Breast epithelium (tissue), 4 donors: Measurements from ENCODE around the gene CDYL. TPM values are rescaled to one million over a fixed set of nuclear protein-coding genes. Genes with fewer than 3 reads are reported as not detected.

Experiments
- DNase-seq, 2 donors: peaks; one replicate each; pipeline ENCODE4 v3.0.0-alpha.2; 2019; ENCODE audit warnings: low spot score in 2 of 2
- H3K27ac ChIP-seq, 2 donors: fragments of 200-600 bp; sonication (generic) in 1 of 2; one replicate each; pipeline ENCODE4 v1.5.1; 2016 to 2019; ENCODE audit warnings: mild to moderate bottlenecking in 1 of 2
- H3K27me3 ChIP-seq, 2 donors: fragments of 200-600 bp; sonication (generic) in 1 of 2; one replicate each; pipeline versions ENCODE4 v1.5.1 to v1.6.0; 2017 to 2019; ENCODE audit warnings: control low read depth in 1 of 2, mild to moderate bottlenecking in 1 of 2
- H3K36me3 ChIP-seq: fragments of 200-600 bp; one replicate; pipeline ENCODE4 v1.5.1; 2019
- H3K4me1 ChIP-seq, 2 donors: fragments of 200-600 bp; sonication (generic); one replicate each; pipeline ENCODE4 v1.5.1; 2016 to 2019; ENCODE audit warnings: control low read depth in 1 of 2
- H3K4me3 ChIP-seq, 3 donors: fragments of 200-600 bp; sonication (generic); 1 replicate in 2 of 3; 2 replicates in 1 of 3; pipeline ENCODE4 v1.5.1; 2016 to 2019; ENCODE audit warnings: mild to moderate bottlenecking in 3 of 3, moderate library complexity in 2 of 3
- H3K9me3 ChIP-seq, 2 donors: fragments of 200-600 bp; sonication (generic) in 1 of 2; one replicate each; pipeline ENCODE4 v1.5.1; 2016 to 2019; ENCODE audit warnings: control low read depth in 1 of 2
- POLR2A ChIP-seq: fragments of 450-650 bp; IDR thresholded peaks from one replicate; pipeline ENCODE4 v1.6.1; 2016; ENCODE audit warnings: antibody characterized with exemption, mild to moderate bottlenecking, moderate library complexity
- POLR2AphosphoS5 ChIP-seq, 3 donors: sonication (generic); formaldehyde crosslinking; IDR thresholded peaks; one replicate each; pipeline ENCODE4 v1.6.1; 2017; ENCODE audit warnings: antibody characterized with exemption in 3 of 3
- intact Hi-C: fragments of 100-400 bp; cut with DNase I; formaldehyde crosslinking; loops from one replicate; pipeline ENCODE4 v1.15.1; 2023; ENCODE audit warnings: low total_unique reads
- total RNA-seq, 3 donors: library from RNA; depleted of rRNA; stranded (reverse); fragments of >200 nt; gene quantifications; one replicate each; pipeline ENCODE4 v1.1.0, GENCODE V29; 2016
- TF ChIP-seq, protein P1 (sequence below), 3 donors: fragments of 450-650 bp; IDR thresholded peaks; one replicate each; pipeline ENCODE4 v1.5.1; 2016 to 2017; ENCODE audit warnings: antibody characterized with exemption in 3 of 3, mild to moderate bottlenecking in 3 of 3, moderate library complexity in 3 of 3

The CDYL gene
- total RNA-seq, 3 donors from 2014 or later = 32.9 to 58.0 (median 40.0) TPM

DNA sequence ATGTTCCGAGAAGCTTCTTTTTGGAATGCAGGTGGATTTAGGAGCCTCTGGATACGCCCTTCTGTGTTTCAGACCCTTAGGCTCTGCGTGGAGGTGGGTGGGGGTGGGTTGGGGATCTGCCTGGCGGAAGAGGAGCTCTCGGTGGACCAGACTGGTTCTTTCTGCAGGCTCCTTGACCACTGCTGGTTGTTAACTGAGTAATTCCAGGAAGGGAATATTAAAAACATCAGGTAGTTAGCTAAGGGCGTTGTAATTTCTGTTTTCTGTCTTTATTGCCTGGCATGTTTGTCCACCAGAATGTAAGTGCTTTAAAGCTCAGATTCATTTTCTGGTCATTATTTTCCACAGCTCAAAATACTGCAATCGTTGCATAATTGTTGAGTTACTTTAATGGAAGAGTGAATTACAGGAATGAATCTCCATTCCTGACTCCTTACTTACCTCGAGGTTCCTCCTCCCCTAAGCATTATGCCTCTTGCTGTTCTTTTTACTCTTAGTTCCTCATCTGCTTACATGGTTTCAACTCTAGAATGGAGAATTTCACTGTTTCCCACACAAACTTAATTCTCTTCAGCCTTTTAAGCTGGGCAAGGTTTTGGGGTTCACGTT is 5.9 kb downstream of the CDYL start:
- Histone ChIP-seq H3K4me1 (no peaks in the 10 kb centered on the region), H3K27me3 (no peaks in the 10 kb centered on the region), H3K36me3 (no peaks in the 10 kb centered on the region), H3K9me3 (peaks cover 0 to 8% of the 10 kb centered on the region in 2 donors), H3K27ac (no peak overlapping the region), H3K4me3 (no peak overlapping the region)
- TF ChIP-seq, protein P1, sequence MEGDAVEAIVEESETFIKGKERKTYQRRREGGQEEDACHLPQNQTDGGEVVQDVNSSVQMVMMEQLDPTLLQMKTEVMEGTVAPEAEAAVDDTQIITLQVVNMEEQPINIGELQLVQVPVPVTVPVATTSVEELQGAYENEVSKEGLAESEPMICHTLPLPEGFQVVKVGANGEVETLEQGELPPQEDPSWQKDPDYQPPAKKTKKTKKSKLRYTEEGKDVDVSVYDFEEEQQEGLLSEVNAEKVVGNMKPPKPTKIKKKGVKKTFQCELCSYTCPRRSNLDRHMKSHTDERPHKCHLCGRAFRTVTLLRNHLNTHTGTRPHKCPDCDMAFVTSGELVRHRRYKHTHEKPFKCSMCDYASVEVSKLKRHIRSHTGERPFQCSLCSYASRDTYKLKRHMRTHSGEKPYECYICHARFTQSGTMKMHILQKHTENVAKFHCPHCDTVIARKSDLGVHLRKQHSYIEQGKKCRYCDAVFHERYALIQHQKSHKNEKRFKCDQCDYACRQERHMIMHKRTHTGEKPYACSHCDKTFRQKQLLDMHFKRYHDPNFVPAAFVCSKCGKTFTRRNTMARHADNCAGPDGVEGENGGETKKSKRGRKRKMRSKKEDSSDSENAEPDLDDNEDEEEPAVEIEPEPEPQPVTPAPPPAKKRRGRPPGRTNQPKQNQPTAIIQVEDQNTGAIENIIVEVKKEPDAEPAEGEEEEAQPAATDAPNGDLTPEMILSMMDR (IDR thresholded peaks at IDR 0.05) = no peak
- TF ChIP-seq POLR2AphosphoS5 (IDR thresholded peaks at IDR 0.05) (no peak), POLR2A (no peak)
- no peak for DNase-seq
- intact Hi-C loops = no loop called here

DNA sequence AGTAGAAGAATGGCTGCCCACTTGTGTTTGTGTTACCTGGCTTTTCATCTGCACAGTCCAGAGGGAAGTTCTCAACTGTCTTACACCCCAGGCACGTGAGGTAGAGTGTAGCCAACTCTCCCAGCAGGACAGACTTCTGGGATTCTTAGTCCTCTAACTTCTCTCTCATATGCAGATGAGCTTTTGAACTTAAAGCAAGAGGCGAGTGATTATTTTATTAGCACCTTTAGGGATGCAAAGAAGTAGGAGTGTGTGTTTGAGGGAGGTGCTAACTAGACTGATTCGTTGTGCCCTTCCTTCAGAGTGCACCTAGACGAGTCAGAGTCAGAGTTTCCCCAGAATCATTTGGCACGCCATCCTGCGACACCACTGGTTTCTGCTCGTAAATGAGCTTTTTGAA is 10.8 kb downstream of the CDYL start:
- Histone ChIP-seq H3K27me3 (no peaks in the 10 kb centered on the region), H3K4me3 (no peak overlapping the region), H3K4me1 (no peaks in the 10 kb centered on the region), H3K27ac (no peak overlapping the region), H3K36me3 (no peaks in the 10 kb centered on the region), H3K9me3 (no peaks in the 10 kb centered on the region)
- DNase-seq = no peak
- TF ChIP-seq POLR2AphosphoS5 (IDR thresholded peaks at IDR 0.05) (no peak), POLR2A (no peak)
- TF ChIP-seq, protein P1 (IDR thresholded peaks at IDR 0.05) = no peak
- intact Hi-C loops = no loop called here

DNA sequence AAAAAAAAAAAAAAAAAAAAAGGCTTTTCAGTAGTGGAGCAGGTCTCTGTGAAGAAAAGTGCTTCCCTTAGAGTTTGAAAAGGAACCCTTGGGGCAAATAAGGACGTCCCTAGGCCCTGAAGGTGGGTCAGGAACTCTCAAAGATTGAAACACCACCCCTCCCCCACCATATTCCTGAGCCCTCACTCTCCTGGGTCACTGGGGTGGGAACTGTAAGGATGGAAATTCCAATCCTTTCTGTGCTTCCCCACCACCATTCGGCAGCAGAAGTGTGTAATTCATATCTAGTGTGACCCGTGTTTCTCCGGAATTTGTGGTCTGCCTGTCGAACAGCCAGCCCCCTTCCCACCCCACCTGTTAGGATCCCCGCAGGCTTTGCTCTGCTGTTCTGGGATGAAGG is 12.3 kb downstream of the CDYL start:
- Histone ChIP-seq H3K4me3 (no peak overlapping the region), H3K27ac (no peak overlapping the region), H3K27me3 (no peaks in the 10 kb centered on the region), H3K36me3 (no peaks in the 10 kb centered on the region), H3K4me1 (no peaks in the 10 kb centered on the region), H3K9me3 (no peaks in the 10 kb centered on the region)
- TF ChIP-seq POLR2AphosphoS5 (IDR thresholded peaks at IDR 0.05) = no peak
- no peak for TF ChIP-seq POLR2A
- TF ChIP-seq, protein P1 (IDR thresholded peaks at IDR 0.05) = no peak
- intact Hi-C loops = no loop called here
- DNase-seq = no peak

DNA sequence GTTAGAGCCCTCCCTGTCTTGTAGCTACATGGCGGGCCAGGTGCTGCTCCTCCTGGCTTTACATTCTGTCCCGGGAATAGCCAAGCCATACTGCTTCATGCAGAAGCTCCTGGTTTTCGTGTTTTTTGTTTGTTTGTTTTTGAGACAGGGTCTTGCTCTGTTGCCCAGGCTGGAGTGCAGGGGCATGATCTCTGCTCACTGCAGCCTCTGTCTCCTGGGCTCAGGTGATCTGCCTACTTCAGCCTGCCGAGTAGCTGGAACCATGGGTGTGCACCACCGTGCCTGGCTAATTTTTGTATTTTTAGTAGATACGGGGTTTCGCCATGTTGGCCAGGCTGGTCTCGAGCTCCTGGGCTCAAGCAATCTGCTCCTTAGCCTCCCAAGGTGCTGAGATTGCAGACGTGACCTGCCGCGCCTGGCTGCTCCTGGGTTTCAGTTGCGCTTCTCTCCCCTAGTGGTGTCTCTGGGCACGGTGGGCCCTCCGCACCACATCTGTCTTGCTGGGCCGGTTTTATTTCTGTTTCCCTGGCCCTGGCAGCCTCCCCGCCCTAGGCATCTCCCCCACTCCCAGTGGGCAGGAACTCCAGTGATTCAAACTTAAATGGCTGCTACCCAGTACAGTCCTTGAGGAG is 12.9 kb downstream of the CDYL start:
- Histone ChIP-seq H3K9me3 (no peaks in the 10 kb centered on the region), H3K4me3 (no peak overlapping the region), H3K36me3 (no peaks in the 10 kb centered on the region), H3K27ac (no peak overlapping the region), H3K4me1 (no peaks in the 10 kb centered on the region), H3K27me3 (no peaks in the 10 kb centered on the region)
- TF ChIP-seq POLR2AphosphoS5 (IDR thresholded peaks at IDR 0.05) (no peak), POLR2A (no peak)
- TF ChIP-seq, protein P1 (IDR thresholded peaks at IDR 0.05) = no peak
- intact Hi-C loops = no loop called here
- no peak for DNase-seq

DNA sequence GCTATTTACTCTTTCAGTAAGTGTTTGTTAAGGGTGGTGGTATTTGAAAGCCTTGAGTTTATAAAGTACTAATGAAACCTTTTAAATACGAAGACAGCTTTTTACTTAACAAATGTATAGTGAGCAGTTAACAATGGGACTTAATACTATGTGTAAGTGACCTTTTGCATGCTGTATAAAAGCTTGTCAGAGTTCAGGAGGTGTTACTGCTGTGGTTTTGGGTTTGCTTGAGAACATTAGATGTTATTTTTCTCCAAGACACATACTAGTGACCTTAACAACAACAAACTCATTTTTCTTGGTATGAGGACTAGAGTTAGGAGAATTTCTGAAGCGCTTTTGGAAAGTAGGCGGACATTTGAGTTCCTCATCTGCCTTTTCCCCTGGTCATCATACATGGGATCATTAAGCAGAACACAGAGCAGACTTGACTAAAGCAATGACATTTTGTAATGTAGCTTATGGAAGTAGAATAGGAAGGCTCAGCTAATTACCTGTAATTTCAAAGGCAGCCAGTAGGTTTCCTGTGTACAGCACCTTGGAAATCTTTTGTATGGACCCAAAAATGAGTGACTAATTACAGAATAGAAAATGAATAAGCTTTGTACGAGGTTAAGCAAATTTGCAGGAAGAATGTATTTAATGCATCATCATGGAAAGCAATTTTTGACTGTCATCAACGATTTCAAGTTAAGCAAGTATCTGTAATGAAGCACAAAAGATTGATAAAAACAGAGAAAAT is 14.1 kb downstream of the CDYL start:
- no peak overlapping the region for H3K27ac ChIP-seq
- TF ChIP-seq, protein P1 (IDR thresholded peaks at IDR 0.05) = no peak
- TF ChIP-seq POLR2A = no peak
- TF ChIP-seq POLR2AphosphoS5 (IDR thresholded peaks at IDR 0.05) = no peak
- no peak overlapping the region for H3K4me3 ChIP-seq
- H3K4me1 ChIP-seq = no peaks in the 10 kb centered on the region
- intact Hi-C loops = no loop called here
- no peak for DNase-seq
- H3K36me3 ChIP-seq = no peaks in the 10 kb centered on the region
- no peaks in the 10 kb centered on the region for H3K9me3 ChIP-seq
- H3K27me3 ChIP-seq = no peaks in the 10 kb centered on the region
